ENCODE results near the gene ACAN. TPM values are rescaled to one million over a fixed set of nuclear protein-coding genes. Genes with fewer than 3 reads are reported as not detected.

ACAN gene
- polyA plus RNA-seq, 1 of the 3 experiments (the other 2 are of a cell fraction) = not detected

DNA sequence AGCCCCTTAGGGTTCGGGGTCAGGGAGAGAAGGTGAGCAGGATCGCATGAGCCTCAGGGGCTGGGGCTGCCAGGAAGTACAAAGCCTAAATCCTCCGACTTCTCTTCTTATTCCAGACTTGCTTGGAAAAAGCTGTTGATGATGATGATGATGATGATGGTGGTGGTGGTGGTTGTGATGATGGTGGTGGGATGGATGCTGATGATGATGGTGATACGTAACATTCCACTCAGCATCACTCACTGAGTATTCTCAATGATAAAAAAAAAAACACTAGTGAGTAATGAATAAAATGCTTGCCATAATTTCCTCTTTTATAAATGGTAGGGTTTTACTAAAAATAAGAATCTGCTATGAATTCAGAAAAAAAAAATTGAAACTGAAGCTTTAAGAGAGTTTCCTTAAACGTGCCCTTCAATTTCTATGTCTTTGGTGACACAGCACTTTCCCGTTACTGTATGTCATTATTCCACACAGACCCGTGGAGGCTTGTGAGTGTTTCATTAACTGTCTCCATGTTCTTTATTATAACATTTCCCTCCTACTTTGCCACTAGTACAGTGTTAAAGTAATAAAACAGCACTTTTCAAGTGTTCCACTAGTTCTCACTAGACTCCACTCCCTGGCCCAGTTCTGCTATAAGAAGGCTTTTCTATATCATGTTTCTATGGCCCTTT is 5.4 kb upstream of the ACAN start:
- peaks cover 12% of the 10 kb centered on the region for H3K27me3 ChIP-seq (ENCODE audit: insufficient read depth)
- no peaks in the 10 kb centered on the region for H3K79me2 ChIP-seq (ENCODE audit: insufficient read depth)
- no peaks in the 10 kb centered on the region for H3K9me2 ChIP-seq
- no peaks in the 10 kb centered on the region for H4K20me1 ChIP-seq (ENCODE audit: insufficient read depth)
- H3K36me3 ChIP-seq (replicated peaks in 1 of 2; ENCODE audit: control insufficient read depth in 1 of 2, insufficient read depth in 2 of 2, low read length in 1 of 2) = no peaks in the 10 kb centered on the region
- H3K27ac ChIP-seq (ENCODE audit: low read depth in 2 of 2, low read length in 1 of 2) = no peak overlapping the region
- ChIA-PET POLR2A (no interaction called here), CTCF (interaction anchor here (0.7 kb wide), 1 partner anchor 71 kb away, joined by 3 read pairs; no protein-coding TSS in a partner anchor)
- DNase-seq = no peak
- no peak overlapping the region for H3K4me3 ChIP-seq (ENCODE audit: low read depth in 2 of 2, low read length in 1 of 2)
- no peaks in the 10 kb centered on the region for H3K4me1 ChIP-seq (ENCODE audit: control insufficient read depth in 1 of 2, insufficient read depth in 2 of 2, low read depth in 1 of 2, low read length in 1 of 2)
- TF ChIP-seq GABPA (IDR thresholded peaks at IDR 0.05; ENCODE audit: low read depth) (no peak), GATA2 (CRISPR knock-in tag; IDR thresholded peaks at IDR 0.05) (no peak), RFX5 (IDR thresholded peaks at IDR 0.05; ENCODE audit: low read length) (no peak), TAF1 (IDR thresholded peaks at IDR 0.05; ENCODE audit: borderline replicate concordance, low read depth, low read length) (no peak), RXRA (IDR thresholded peaks at IDR 0.05; ENCODE audit: borderline replicate concordance, low read depth) (no peak), ELF1 (IDR thresholded peaks at IDR 0.05) (no peak), YY1 (IDR thresholded peaks at IDR 0.05; ENCODE audit: low read depth) (no peak), TEAD4 (IDR thresholded peaks at IDR 0.05; ENCODE audit: borderline replicate concordance, insufficient read depth) (no peak), POLR2AphosphoS5 (IDR thresholded peaks at IDR 0.05; ENCODE audit: low read depth, low read length) (no peak), FOXJ3 (CRISPR knock-in tag; IDR thresholded peaks at IDR 0.05) (no peak), CHD2 (IDR thresholded peaks at IDR 0.05; ENCODE audit: low read length, partially characterized antibody) (no peak), TCF12 (IDR thresholded peaks at IDR 0.05) (no peak), NFIC (IDR thresholded peaks at IDR 0.05; ENCODE audit: borderline replicate concordance) (no peak), EP300 (IDR thresholded peaks at IDR 0.05; ENCODE audit: borderline replicate concordance in 1 of 2, low read depth in 1 of 2, low read length in 1 of 2) (no peak), FOSL2 (IDR thresholded peaks at IDR 0.05; ENCODE audit: borderline replicate concordance, low read depth) (no peak), MEF2A (IDR thresholded peaks at IDR 0.05; ENCODE audit: borderline replicate concordance, low read depth) (no peak)
- TF ChIP-seq, protein P1, sequence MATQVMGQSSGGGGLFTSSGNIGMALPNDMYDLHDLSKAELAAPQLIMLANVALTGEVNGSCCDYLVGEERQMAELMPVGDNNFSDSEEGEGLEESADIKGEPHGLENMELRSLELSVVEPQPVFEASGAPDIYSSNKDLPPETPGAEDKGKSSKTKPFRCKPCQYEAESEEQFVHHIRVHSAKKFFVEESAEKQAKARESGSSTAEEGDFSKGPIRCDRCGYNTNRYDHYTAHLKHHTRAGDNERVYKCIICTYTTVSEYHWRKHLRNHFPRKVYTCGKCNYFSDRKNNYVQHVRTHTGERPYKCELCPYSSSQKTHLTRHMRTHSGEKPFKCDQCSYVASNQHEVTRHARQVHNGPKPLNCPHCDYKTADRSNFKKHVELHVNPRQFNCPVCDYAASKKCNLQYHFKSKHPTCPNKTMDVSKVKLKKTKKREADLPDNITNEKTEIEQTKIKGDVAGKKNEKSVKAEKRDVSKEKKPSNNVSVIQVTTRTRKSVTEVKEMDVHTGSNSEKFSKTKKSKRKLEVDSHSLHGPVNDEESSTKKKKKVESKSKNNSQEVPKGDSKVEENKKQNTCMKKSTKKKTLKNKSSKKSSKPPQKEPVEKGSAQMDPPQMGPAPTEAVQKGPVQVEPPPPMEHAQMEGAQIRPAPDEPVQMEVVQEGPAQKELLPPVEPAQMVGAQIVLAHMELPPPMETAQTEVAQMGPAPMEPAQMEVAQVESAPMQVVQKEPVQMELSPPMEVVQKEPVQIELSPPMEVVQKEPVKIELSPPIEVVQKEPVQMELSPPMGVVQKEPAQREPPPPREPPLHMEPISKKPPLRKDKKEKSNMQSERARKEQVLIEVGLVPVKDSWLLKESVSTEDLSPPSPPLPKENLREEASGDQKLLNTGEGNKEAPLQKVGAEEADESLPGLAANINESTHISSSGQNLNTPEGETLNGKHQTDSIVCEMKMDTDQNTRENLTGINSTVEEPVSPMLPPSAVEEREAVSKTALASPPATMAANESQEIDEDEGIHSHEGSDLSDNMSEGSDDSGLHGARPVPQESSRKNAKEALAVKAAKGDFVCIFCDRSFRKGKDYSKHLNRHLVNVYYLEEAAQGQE (IDR thresholded peaks at IDR 0.05; ENCODE audit: low read depth, low read length) = no peak
- TF ChIP-seq, protein P2, sequence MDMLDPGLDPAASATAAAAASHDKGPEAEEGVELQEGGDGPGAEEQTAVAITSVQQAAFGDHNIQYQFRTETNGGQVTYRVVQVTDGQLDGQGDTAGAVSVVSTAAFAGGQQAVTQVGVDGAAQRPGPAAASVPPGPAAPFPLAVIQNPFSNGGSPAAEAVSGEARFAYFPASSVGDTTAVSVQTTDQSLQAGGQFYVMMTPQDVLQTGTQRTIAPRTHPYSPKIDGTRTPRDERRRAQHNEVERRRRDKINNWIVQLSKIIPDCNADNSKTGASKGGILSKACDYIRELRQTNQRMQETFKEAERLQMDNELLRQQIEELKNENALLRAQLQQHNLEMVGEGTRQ (IDR thresholded peaks at IDR 0.05; ENCODE audit: borderline replicate concordance, low read depth, low read length) = no peak
- TF ChIP-seq, protein P3, sequence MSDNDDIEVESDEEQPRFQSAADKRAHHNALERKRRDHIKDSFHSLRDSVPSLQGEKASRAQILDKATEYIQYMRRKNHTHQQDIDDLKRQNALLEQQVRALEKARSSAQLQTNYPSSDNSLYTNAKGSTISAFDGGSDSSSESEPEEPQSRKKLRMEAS (IDR thresholded peaks at IDR 0.05; ENCODE audit: low read depth) = no peak
- no peak overlapping the region for H3K4me2 ChIP-seq
- 49% methylated on average over 7 of the region's 7 CpGs for WGBS (ENCODE audit: low lambda C conversion rate)
- H3F3A ChIP-seq (replicated peaks; ENCODE audit: insufficient read depth) = peaks cover 5% of the 10 kb centered on the region
- H2AFZ ChIP-seq (ENCODE audit: low read depth) = no peak overlapping the region
- no peak overlapping the region for H3K9ac ChIP-seq
- H3K9me3 ChIP-seq = no peaks in the 10 kb centered on the region

Data from SK-N-SH (cell line).